Measurements from ENCODE around the gene ADGRG2.
A peak's percentile ranks its signal among the peaks of the same experiment; 100 is the strongest.
"Not testable (repeated sequence)": the region's sequence is repeated elsewhere in the genome, so short reads cannot be mapped to it uniquely, and the experiment has no call there.

ADGRG2 gene

GRCh38 chrX:19003756-19004155, 118.5 kb downstream of the ADGRG2 start:
- DNase-seq, result no peak

DNA sequence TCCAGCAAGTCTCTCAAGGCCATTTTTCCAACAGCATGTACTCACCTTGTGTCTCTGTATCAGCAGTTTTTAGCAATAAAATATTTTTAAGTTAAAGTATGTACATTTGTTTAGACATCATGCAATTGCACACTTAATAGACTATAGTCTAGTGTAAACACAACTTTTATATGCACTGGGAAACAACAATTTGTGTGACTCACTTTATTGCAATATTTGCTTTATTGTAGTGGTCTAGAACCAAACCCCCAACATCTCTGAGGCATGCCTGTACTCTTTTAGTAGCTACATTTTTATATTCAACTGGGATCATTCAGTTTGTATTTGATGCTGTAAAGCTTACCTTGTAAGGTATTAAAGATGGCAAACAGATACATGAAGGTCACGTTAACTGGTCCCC, 123.6 kb downstream of the ADGRG2 start:
- DNase-seq, result no peak

GRCh38 chrX:18997916-18998315, 124.4 kb downstream of the ADGRG2 start:
- no peak for DNase-seq

DNA sequence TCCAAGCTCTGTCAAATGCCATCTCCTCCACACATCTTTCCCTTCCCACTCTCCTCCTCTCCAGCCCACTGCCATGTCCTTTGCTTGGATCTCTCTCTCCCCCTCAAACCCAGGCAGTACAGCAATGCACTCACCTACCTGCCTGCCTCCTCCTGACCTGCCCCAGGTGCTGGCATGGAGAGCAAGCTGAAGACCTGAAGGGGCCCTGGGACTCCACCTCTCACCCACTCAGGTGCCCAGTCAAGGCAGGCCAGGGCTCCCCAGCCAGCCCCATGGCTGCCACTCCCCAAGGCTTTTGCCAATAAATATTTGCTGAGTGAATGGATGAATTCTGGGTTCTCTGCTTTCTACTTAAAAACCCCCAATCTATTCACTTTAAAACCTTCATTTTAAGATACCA, 125.7 kb downstream of the ADGRG2 start:
- DNase-seq, result no peak

GRCh38 chrX:18995221-18995620, 127.0 kb downstream of the ADGRG2 start:
- DNase-seq, result no peak

GRCh38 chrX:18994713-18995112, 127.6 kb downstream of the ADGRG2 start:
- DNase-seq, result no peak

- DNase-seq, result no peak
Measured at GRCh38 chrX:18992829-18993228, 129.4 kb downstream of the ADGRG2 start.

- no peak for DNase-seq
Measured at GRCh38 chrX:18985186-18985435, 137.2 kb downstream of the ADGRG2 start.

- DNase-seq, result peak; percentile 82 to 84
Measured at GRCh38 chrX:18984381-18985185, 137.7 kb downstream of the ADGRG2 start.

DNA sequence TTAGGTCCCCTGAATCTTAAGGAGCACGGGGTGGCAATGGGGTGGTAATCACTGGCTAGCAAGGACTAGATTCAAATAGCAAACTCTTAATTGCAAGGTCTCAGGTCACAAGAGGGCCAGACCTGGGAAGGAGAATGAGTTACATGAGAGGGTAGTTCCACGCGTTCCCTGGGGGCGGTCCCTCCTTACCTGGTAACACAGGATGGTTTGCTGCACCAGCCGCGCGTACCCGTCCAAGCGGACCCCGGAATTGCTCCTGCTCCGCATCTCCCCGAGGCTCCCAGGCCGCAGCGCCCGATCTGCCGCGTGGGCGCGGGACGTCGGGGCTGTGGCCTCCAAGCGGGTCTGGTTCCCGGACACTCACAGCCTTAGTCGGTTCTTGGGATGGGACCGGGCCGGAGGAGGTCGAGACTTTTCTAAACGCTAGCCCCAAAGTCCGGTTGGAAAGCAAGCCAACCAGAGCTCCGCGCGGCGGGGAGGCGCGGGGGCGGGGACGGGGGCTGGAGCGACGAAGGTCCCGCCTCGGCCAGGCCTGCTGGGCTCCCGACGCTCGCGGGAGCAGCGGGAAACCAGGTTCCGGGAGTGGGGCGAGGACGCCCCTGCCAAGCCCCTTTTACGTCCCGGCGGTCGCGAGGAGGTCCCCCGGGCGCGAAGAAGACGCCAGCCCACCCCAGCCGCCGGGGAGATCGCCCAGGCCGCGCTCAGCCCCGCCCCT, 138.4 kb downstream of the ADGRG2 start, which contains the start of gene PHKA2:
Gene PHKA2, minus strand, starts transcription at position 449 of the 715 bp plus-strand sequence. Its CDS starts 182 bp downstream, at position 267.
- DNase-seq, result peak; percentile 42 to 58

DNA sequence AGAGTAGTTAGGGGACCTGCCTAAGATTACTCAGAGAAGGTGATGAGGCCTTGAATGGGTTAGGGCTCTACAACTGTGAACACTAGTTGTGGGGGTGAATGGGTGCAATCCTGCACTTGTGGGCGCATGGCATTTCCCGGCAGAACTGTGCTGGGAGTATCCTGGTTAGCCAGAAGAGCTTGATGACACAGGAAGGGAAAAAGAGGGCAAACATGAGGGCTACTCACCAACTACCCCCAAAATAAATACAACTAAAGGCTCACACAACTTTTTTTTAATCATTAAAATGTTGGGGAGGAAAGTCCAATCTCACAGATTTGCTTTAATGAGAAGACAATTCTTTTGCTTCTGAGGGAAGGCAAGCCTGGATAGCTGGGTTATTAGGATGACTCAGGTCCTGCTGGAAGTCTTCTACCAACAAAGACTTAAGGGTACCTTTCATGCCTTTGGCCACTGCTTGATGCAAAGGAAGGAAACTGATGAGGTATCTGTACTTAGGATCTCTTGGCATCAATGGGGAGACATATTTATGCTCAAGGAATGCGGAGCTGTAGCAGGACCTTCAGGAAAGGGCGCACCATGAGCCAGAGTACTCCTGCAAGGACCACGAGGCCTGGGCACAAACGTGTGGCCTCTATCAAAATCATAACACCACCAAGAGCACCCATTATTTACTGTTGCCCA, 141.0 kb downstream of the ADGRG2 start:
- no peak for DNase-seq

GRCh38 chrX:18980262-18980661, 142.0 kb downstream of the ADGRG2 start:
- not testable (repeated sequence) for DNase-seq

DNA sequence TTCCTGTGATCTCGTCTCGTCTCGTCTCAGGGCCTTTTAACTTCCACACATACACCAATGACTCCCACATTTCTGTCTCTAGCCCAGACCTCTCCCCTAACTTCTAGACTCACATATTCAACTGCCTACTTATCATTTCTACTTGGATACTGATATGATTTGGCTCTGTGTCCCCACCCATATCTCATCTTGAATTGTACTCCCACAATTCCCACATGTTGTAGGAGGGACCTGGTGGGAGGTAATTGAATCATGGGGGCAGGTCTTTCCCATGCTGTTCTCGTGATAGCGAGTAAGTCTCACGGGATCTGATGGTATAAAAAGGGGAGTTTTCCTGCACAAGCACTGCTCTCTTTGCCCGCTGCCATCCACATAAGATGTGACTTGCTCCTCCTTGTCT, 147.3 kb downstream of the ADGRG2 start:
- no peak for DNase-seq

DNA sequence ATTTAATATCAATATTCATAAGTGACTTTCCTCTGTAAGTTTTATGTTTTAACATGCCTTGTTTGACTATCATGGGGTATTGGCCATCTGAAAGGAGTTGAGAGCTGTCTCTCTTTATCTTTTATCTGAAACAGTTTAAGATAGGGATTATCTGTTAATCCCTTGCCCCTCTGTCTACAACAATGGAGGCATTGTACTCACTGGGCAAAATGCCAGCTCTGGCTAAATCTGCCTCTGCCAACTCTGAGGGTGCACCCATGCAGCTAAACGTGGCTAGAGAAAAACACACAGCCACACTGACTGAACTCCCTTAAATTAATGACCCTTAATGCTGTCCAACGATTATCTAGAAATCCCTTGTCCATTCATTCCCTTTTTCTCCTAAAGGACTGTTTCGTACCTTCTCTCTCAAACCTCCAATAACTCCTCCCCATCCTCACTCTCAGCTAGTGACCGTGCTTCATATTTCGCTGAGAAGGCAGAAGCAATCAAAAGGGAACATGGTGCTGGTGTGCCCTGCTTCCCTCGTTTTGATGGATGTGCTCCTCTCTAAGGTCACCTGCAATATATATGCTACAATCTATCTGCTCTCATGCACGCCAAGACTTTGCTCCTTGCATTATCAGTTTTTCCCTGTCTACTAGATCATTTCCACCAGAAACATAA, 148.6 kb downstream of the ADGRG2 start:
- DNase-seq, result no peak

- no peak for DNase-seq
Measured at GRCh38 chrX:18971506-18971905, 150.8 kb downstream of the ADGRG2 start.

DNA sequence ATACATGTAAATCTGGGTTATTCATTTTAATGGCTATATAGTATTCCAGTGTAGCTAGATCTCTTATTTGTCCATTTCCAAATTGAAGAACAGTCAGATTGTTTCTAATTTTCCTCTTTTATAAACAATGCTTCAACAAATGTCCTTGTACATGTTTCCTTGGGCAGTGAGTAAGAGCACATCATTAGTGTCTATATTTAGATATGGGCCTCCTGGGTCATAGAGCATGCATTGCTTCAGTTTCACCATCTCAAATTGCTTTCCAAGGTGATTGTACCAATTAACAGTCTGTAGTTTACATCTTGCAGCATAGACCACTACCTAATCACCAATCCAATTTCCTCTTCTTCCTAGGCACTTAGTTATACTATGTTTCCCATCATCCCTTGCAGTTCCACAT, 151.8 kb downstream of the ADGRG2 start:
- no peak for DNase-seq

- no peak for DNase-seq
Measured at GRCh38 chrX:18966624-18967023, 155.6 kb downstream of the ADGRG2 start.

DNA sequence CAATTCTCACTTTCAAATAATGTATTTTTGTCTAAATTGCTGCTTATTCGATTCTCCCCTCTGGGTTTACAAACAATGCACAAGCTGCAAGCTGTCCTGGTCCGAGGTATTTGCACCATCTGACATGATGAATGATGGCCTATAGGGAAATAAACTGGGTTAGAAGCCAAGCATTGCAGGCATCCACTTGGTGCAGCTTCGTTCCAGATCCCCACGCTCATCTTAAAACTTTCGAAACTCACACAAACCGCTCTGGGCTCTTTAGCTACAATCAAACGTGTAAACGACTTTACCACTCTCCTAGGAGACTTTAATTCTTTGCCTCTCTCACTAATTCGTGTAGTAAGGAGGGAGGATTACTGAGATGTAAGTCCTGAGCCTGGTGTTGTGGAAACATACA, 157.4 kb downstream of the ADGRG2 start:
- DNase-seq, result no peak

GRCh38 chrX:18964026-18964425, 158.2 kb downstream of the ADGRG2 start:
- DNase-seq, result no peak

DNA sequence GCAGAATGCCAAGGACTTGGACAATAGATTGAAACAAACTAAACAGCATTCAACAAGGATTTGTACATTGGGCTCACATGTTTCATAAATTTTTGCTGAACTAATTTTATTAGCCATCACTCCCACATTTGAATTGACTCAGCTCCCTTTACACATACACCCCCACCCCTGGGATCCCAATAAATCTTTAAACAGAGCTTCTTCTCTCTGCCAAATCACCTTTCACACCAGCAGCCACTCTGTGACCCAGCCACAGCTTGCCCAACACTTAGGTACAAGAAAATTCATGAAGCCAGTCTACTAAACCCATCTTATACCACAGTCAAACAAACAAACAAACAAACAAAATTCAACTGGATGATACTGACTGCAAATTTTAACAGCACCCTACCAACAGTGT, 159.9 kb downstream of the ADGRG2 start:
- no peak for DNase-seq

DNA sequence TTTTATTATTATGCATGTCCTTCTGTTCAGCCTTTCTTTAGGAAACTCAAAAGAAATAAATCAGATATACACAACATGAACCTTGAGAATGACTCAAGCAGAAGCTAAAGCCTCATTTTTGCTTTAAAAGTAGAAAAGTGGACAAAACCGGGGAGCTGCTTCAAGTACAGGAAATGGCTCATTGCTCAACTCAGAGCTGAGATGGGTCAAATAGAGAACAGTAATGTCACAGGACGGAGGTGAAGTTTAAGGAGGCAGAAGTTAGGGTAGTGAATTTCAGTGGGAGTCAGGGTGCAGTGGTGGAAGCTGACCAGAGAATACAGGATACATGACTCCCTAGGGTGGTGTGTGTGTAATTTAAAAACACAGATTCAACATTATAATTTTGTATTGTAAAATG, 160.6 kb downstream of the ADGRG2 start:
- no peak for DNase-seq

DNA sequence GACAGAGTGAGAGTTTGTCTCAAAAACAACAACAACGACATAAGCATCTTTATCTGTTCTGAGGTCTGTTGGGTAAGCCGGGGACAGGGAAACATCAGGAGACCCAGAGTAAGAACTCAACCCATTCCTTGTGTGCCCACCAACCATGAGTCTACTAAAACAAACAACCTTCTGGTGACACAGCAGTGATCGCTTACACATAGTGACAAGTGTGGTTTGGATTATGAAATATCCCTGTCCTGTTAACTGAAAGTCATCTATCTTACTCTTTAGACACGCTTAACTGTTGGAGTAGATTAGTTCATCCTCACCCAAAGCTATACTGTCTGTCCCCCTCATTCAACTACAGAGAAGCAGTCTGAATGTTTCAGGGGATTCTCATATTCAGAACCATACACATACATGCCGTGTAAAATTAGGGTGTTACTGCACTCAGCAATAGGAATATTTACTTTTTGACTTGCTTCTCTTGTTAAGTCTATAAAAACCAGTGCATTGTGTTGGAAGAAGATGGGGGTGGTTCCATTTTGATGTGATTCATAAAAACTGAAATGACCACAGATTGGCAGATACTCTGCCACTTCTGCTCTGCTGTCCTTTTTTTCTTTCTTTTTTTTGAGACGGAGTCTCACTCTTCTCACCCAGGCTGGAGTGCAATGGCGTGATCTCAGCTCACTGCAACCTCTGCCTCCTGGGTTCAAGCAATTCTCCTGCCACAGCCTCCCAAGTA, 165.8 kb downstream of the ADGRG2 start:
- no peak for DNase-seq

DNA sequence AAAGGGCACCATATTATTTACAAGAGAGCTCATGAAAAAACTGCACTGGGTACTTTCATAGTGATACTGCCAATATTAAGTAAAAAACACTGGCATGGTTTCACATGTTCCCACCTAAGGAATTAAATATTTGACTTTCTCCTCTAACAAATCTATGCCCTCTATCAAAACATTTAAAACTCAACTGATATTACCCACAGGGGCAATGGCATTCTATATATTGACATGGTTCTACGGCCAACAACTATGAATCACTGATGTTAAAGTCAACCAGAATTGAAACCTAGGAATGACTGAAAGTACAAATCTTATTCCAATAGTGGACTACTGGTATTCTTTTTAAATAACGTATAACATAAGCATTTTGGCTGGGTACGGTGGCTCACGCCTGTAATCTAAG, 166.6 kb downstream of the ADGRG2 start:
- DNase-seq, result no peak
